HG03039 (cell line): ENCODE data around the gene TBC1D21.
"Not testable (repeated sequence)": the region's sequence is repeated elsewhere in the genome, so short reads cannot be mapped to it uniquely, and the experiment has no call there.

Experiments
- ATAC-seq: cut with Tn5 transposase; IDR thresholded peaks from one replicate; pipeline ENCODE4 v1.9.1; 2021; ENCODE audit warnings: mild to moderate bottlenecking, moderate library complexity; ENCODE audit not compliant: unreplicated experiment

Gene TBC1D21

GRCh38 chr15:73927003-73927475 is 53.7 kb downstream of the TBC1D21 start:
- ATAC-seq, result no peak

GRCh38 chr15:73927476-73928240 is 54.3 kb downstream of the TBC1D21 start:
- ATAC-seq, result no peak

- no peak for ATAC-seq
Measured at GRCh38 chr15:73928241-73928579, 54.8 kb downstream of the TBC1D21 start.

- no peak for ATAC-seq
Measured at GRCh38 chr15:73928971-73929627, 55.7 kb downstream of the TBC1D21 start.

GRCh38 chr15:73930371-73930770 is 57.0 kb downstream of the TBC1D21 start:
- ATAC-seq, result no peak

GRCh38 chr15:73930790-73931281 is 57.5 kb downstream of the TBC1D21 start:
- ATAC-seq, result no peak

- no peak for ATAC-seq
Measured at GRCh38 chr15:73931441-73931840, 58.1 kb downstream of the TBC1D21 start.

- no peak for ATAC-seq
Measured at GRCh38 chr15:73932381-73933191, 59.2 kb downstream of the TBC1D21 start.

- no peak for ATAC-seq
Measured at GRCh38 chr15:73934281-73934680, 60.9 kb downstream of the TBC1D21 start.

GRCh38 chr15:73935547-73935946 is 62.2 kb downstream of the TBC1D21 start:
- no peak for ATAC-seq

GRCh38 chr15:73936181-73936580 is 62.8 kb downstream of the TBC1D21 start:
- no peak for ATAC-seq

GRCh38 chr15:73936588-73937290 is 63.4 kb downstream of the TBC1D21 start:
- no peak for ATAC-seq

GRCh38 chr15:73937296-73937695 is 63.9 kb downstream of the TBC1D21 start:
- ATAC-seq, result no peak

GRCh38 chr15:73937726-73938125 is 64.4 kb downstream of the TBC1D21 start:
- no peak for ATAC-seq

GRCh38 chr15:73938516-73938915 is 65.2 kb downstream of the TBC1D21 start:
- not testable (repeated sequence) for ATAC-seq
